Stimulated activated CD4-positive, alpha-beta T cell treated with anti-CD3 and anti-CD28 coated beads, Interleukin-4, amount 100 ng/mL, for 4 hours (primary cell): Measurements from ENCODE around the gene TAF1.
"Not testable (repeated sequence)": the region's sequence is repeated elsewhere in the genome, so short reads cannot be mapped to it uniquely, and the experiment has no call there.

Experiments used
- DNase-seq, 2 experiments: peaks; one replicate each; pipeline ENCODE4 v3.0.0-alpha.2; 2020

TAF1 gene

DNA sequence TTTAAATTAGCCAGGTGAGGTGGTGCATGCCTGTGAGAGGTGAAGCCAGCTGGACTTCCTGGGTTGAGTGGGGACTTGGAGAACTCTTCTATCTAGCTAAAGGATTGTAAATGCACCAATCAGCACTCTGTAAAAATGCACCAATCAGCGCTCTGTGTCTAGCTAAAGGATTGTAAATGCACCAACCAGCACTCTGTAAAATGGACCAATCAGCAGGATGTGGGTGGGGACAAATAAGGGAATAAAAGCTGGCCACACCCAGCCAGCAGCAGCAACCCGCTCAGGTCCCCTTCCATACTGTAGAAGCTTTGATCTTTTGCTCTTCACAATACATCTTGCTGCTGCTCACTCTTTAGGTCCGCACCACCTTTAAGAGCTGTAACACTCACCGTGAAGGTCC, 147.6 kb downstream of the TAF1 start:
- DNase-seq: not testable (repeated sequence)

DNA sequence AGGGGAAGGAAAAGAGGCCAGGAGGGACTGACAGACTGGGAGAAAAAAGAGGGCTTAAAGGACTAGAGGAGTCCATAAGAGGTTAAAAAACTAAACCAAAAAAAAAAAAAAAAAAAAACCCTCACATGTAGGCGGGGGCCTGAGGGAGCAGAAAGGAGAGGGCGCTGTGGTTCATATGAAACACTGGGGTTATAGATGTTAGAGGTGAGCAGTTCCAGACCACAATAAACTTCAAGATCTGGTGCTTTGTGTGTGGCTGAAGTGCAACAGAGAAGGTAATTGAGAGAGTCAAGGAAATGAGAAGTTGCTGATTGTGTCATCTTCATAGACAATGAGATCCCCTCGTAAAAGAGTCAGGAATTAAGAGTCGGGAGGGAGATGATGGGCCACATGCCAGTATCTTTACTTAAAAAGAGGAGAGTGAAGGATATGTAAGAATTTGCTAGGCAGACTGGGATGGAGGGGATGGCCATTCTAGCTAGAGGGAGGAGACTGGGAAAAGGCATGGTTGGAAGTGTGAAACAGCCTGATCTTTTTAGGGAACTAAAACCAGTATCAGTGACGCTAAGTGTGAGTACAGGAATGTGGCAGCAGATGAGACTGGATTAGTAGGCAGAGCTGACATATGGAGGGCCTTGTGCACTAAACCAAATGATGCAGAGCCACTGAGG, 148.3 kb downstream of the TAF1 start:
- DNase-seq: no peak

DNA sequence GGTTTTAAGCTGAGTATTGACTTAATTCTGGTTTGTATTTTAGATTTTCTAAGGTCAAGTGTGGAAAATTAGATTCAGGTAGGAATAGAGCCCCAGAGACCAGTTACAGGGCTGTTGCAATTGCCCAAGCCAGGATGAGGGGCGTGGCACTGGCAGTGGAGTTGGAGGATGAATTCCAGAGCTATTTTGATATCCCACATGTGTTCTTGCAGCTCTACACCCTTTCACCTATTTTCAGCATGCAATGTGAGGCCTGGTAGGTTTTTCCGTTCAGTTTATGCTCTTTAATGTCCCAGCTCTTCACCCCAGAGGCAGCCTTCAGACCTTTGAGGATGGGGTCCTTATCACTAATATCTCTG, 148.9 kb downstream of the TAF1 start:
- no peak for DNase-seq
